LHCN-M2 (cell line): ENCODE measurements around the gene AZIN2. TPM values are rescaled to one million over a fixed set of nuclear protein-coding genes. Genes with fewer than 3 reads are reported as not detected.
"Not testable (repeated sequence)": the region's sequence is repeated elsewhere in the genome, so short reads cannot be mapped to it uniquely, and the experiment has no call there.

Experiments used
- DNase-seq: peaks from one replicate; pipeline ENCODE4 v3.0.0-alpha.2; 2012; ENCODE audit warnings: low read depth
- polyA plus RNA-seq: library from polyadenylated mRNA; unstranded; fragments of >200 nt; gene quantifications from one replicate; pipeline ENCODE4 v1.2.1, GENCODE V29; 2012; ENCODE audit warnings: missing spikeins
- total RNA-seq: library from RNA; depleted of rRNA; stranded (reverse); fragments of >200 nt; gene quantifications from 2 replicates; pipeline ENCODE4 v1.2.3, GENCODE V29; 2014; rRNA removed

Gene AZIN2
- total RNA-seq: 4.9 and 5.0 TPM in 2 replicates
- 8.0 TPM for polyA plus RNA-seq

DNA sequence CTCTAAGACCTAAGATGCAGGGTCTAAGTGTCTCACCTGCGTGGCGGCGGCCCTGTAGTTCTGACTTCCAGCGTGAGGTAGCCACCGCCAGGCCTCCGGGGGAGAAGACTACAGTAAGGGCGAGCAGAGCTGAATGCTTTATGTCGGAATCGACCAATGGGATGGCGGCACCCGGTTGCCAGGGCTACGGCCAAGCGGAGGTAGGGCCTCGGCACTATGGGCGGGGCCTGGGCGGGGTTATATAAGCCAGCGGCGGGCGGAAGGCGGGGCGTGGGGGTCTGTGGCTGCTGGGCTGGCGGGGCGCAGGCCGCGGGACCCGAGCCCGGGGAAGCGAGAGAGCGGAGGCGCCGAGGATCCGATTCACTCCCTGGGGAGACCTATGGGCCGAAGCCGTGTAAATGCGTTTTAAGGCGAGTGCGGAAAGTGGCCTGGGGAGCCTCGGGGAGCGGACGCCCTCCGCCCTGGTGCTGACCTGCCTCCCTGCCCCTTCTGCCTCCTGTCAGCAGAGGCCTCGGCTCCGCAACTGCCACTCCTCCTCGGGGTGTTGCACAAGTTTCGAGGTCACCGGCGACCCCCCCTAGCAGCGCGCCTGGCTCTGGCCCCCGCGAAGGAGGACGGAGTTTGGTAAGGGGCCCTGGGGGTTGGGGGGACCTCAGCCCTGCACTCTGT lies at the start of gene AZIN2:
Gene AZIN2 (plus strand): TSS at position 269 of the 669 bp plus-strand sequence. CDS start 1,097 bp downstream, outside the sequence.
- DNase-seq: peak; percentile 89

DNA sequence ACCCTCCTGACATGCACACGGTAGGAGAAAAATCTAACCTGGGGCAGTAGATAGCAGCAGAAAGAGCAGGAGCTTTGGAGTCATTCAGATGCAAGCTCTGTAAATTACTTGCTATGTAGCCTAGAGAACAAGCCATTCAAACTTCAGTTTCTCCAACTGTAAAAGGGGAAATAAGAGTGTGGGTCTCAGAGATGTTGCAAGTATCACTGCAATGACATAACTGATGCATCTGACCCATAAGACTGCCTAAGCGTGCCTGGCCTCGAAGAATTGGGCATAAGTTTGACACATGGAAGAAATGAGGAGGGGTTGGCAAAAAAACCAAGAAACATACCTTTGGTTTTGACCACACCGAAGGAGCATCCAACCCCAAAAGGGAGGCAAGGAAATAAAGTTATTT lies 49.4 kb upstream of the AZIN2 start:
- DNase-seq: no peak

- DNase-seq: no peak
Measured at GRCh38 chr1:33032126-33032869, 48.7 kb upstream of the AZIN2 start.

DNA sequence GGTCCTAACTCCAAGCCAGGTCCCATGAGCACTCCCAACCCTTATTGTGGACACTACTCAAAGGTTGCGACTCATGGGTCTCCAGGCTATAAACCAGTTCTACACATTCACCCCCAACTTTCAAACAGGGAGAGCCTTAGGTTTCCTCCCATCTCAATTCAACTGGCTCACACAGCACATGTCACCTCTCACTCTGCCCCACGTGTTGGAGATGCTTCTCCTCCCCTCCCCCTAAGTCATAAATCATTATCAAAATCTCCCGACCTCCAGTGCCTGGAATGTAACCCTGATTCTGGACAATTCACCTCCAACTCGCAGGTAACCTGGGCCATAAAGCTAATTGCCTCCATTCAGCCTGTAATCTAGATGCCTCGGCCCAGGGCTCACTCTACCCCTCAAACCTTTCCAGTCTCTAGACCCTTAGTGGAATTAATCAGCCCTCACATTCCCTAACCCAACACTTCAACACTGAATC lies 44.9 kb upstream of the AZIN2 start:
- DNase-seq: peak; percentile 49

DNA sequence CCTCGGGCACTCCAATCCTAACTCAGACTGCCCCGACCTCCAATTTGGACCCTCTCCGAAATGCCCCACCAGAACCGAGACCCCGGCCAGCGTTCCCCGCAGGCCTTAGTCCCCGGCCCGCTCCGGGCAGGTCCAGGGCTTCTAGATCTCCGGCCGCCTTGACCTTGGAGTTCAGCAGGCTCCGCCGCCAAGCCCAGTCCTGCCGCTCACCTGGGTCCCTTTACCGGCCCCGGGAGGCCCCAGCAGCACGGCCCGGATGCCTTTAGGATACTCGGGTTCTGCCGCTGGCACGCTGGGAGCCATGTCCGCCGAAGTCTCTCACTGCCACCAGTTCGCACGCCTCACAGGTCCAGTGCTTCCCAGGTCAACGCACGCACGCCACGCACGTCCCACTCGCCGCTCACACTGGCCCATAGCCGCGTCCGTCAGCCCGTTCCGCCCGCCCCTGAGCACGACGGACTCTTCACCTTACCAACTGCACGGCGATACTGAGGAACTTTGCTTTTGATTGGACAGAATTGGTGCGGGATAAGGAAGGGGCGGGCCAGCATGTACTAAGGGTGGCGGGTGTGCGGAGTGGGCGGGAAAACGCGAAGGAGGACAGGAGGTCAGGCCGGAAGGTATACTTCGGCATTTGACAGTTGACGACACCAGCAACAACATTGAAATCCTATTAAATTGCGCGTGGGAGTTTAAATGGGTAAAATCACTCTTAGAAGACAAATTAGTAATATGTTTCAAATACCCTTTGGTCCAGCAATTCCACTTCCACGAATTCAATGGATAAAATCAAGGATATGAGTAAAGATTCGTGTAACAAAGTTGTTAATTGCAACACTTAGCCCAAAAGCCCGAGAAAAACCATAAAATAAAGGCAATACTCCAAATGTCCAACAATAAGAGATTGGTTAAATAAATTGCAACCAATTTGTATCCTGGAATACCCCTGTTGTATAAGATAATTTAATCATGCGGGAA lies 44.1 kb upstream of the AZIN2 start, which contains the start of gene AK2:
Gene AK2 (minus strand): TSS at position 358 of the 978 bp plus-strand sequence. CDS start 55 bp downstream, at position 303.
- DNase-seq: peak; percentile 98

DNA sequence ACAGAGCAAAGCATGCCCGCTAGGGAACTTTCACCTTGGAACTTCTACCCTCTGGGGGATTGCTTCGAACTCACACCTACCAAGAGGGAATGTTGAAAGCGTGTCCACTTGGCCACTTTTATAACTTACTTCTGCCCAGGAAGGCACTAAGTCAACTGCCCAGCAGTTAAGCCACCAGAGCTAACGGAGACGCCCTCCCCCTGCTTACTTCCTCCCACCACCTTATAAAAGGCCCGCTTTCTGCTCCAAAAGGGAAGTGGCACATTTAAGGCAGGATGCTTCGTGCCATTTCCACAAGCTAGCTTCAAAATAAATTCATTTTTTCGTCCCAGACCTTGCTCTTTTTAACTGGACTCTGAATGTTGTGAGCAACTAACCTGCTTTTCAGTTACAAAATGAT lies 41.1 kb upstream of the AZIN2 start:
- no peak for DNase-seq

DNA sequence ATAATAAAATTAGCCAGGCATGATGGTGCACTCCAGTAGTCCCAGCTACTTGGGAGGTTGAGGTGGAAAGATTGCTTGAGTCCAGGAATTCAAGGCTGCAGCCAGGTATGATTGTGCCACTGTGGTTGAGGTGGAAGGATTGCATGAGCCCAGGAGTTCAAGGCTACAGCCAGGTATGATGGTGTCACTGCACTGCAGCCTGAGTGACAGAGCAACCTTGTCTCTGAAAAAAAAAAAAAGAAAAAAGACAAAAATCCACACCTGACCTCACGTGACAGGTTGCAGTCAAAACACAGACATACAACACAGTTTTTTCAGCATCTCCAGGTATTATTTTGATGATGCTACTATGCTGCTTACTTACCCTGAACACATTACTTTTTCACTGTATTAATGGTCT lies 39.9 kb upstream of the AZIN2 start:
- no peak for DNase-seq

DNA sequence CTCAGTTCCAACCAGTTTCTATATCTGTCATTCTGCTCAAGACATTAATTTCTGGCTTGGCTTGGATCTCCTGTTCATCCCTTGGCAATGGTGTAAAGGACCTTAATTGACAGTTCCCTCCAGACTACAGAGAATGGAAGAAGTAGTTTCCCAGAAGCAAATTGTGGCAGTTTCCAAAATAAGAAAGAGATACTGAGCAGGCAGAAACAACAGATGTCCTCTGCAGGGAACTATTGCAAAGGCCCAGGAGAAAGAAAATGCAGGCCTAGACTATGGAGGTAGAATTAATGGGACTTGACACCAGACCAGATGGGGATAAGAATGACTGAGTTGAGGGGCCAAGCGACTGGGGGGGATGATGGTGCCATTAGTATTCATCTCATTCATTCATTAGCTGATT lies 38.1 kb upstream of the AZIN2 start:
- DNase-seq: no peak

- peak; percentile 52 for DNase-seq
Measured at GRCh38 chr1:33043267-33044092, 37.5 kb upstream of the AZIN2 start.

GRCh38 chr1:33045246-33045645 lies 35.7 kb upstream of the AZIN2 start:
- no peak for DNase-seq

GRCh38 chr1:33045814-33046213 lies 35.1 kb upstream of the AZIN2 start:
- no peak for DNase-seq

- DNase-seq: not testable (repeated sequence)
Measured at GRCh38 chr1:33046234-33046633, 34.7 kb upstream of the AZIN2 start.

GRCh38 chr1:33047290-33047689 lies 33.7 kb upstream of the AZIN2 start:
- no peak for DNase-seq

DNA sequence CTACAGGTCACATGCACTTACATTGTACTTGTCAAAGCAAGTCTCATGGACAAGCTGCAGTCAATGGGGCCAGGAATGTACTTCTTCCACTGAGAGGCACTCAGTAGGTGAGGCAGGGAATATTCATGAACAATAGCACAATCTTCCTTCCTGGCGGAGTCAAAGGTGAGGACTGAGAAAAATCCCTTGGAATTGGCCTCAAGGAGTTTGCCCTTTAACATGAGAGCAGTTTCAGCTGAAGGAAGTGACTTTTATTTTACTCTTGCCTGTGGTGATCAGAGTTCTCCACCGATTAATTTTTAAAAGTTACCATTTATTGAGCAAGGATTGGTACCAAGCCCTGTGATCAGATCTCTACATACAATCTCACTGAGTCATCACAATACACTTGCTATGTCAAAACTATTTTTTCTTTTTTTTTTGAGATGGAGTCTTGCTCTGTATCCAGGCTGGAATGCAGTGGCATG lies 33.1 kb upstream of the AZIN2 start:
- no peak for DNase-seq

DNA sequence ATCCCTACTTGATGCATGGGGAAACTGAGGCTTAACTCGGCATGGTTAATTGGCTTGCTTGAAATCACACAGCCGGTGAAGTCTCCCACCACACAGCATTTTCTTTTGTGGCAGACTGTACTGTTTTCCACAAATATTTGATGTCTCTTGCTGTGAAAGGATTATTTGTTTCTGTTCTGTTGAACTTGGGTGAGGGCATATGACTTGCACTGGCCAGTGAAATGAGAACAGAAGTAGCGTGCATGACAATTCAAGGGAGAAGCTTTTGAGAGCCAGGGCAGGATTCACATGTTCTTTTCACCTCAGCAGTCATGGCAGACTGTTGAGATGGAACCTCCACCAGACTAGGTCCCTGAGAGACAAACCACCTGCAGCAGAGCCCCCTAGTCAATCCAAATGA lies 32.5 kb upstream of the AZIN2 start:
- DNase-seq: no peak

DNA sequence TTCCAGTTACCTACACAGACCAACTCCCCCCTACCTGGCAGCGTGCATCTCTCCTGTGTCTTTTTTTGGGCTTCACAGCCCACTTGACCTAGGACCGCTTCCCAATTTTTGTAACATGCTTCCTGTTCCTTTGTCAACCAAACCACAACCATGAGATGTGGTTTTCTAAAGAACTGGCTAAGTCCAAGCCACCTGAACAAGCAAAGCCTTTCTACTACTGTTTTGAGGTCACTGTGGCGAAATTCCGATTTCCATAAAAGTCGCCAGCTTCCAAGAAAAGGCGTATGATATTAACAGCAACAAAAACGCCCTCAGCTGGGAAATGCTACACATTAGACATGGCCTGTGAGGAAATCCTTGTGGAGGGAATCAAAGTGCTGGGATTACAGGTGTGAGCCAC lies 31.6 kb upstream of the AZIN2 start:
- DNase-seq: no peak

GRCh38 chr1:33050221-33051076 lies 30.5 kb upstream of the AZIN2 start:
- peak; percentile 90 for DNase-seq

- peak; percentile 89 for DNase-seq
Measured at GRCh38 chr1:33055210-33056008, 25.5 kb upstream of the AZIN2 start.

DNA sequence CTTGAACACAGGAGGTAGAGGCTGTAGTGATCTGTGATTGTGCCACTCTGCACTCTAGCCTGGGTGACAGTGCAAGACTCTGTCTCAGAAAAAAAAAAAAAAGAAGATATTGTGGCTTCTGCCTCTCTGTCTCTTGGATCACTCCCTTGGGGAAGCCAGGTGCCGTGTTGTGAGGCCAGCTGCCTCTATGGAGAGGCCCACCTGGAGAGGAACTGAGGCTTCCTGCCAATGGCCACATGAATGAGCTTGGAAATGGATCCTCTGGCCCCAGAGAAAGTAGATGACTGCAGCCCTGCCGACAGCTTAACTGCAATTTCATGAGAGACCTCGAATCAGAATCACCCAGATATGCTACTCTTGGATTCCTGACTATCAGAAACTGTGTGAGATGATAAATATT lies 24.5 kb upstream of the AZIN2 start:
- no peak for DNase-seq
